GM12878 (cell line): ENCODE measurements around the gene MICB.

Experiments used
- CTCF ChIP-seq, 3 experiments: IDR thresholded peaks in 2 of 3; conservative IDR thresholded peaks in 1 of 3; 2 replicates each; pipeline ENCODE4 v1.5.1; 2011; ENCODE audit warnings: low read depth in 3 of 3, low read length in 3 of 3, mild to moderate bottlenecking in 3 of 3, control low read depth in 2 of 3, moderate library complexity in 2 of 3, inconsistent platforms in 1 of 3, mixed read lengths in 1 of 3; ENCODE audit not compliant: control insufficient read depth in 2 of 3, insufficient read depth in 1 of 3; ENCODE audit errors: extremely low read depth in 1 of 3
- EZH2 ChIP-seq: IDR thresholded peaks from 2 replicates; pipeline ENCODE4 v1.6.1; 2012; ENCODE audit warnings: low read depth, mild to moderate bottlenecking, control low read depth, inconsistent platforms, low read length, borderline replicate concordance; ENCODE audit not compliant: control insufficient read depth
- IKZF2 ChIP-seq, 2 experiments: fragments of 450-650 bp; IDR thresholded peaks; 2 replicates each; pipeline ENCODE4 v1.6.1; 2017; ENCODE audit warnings: mild to moderate bottlenecking in 2 of 2, moderate library complexity in 2 of 2
- YY1 ChIP-seq: IDR thresholded peaks from 2 replicates; pipeline ENCODE4 v1.6.1; 2011; ENCODE audit warnings: low read depth, mild to moderate bottlenecking, low read length
- ZBTB33 ChIP-seq: fragments of 450-650 bp; IDR thresholded peaks from 2 replicates; pipeline ENCODE4 v1.6.1; 2017; ENCODE audit warnings: mild to moderate bottlenecking
- ZNF384 ChIP-seq: IDR thresholded peaks from 2 replicates; pipeline ENCODE4 v1.6.1; 2012; ENCODE audit warnings: low read depth, mild to moderate bottlenecking, low read length, improper control_type of control experiment, borderline replicate concordance
- TF ChIP-seq, protein P1 (sequence below): fragments of 450-650 bp; IDR thresholded peaks from 2 replicates; pipeline ENCODE4 v1.6.1; 2017; ENCODE audit warnings: borderline replicate concordance

GRCh38 chr6:31534011-31534410, 36.1 kb downstream of the MICB start:
- TF ChIP-seq IKZF2 (IDR thresholded peaks at IDR 0.05) (no peak), YY1 (no peak), ZBTB33 (no peak), CTCF (IDR thresholded peaks at IDR 0.05 in 2 of 3, conservative IDR thresholded peaks at IDR 0.05 in 1 of 3; ENCODE audit: control insufficient read depth in 2 of 3, extremely low read depth in 1 of 3, insufficient read depth in 1 of 3, low read depth in 3 of 3, low read length in 3 of 3) (no peak), EZH2 (no peak), ZNF384 (no peak)
- TF ChIP-seq, protein P1, sequence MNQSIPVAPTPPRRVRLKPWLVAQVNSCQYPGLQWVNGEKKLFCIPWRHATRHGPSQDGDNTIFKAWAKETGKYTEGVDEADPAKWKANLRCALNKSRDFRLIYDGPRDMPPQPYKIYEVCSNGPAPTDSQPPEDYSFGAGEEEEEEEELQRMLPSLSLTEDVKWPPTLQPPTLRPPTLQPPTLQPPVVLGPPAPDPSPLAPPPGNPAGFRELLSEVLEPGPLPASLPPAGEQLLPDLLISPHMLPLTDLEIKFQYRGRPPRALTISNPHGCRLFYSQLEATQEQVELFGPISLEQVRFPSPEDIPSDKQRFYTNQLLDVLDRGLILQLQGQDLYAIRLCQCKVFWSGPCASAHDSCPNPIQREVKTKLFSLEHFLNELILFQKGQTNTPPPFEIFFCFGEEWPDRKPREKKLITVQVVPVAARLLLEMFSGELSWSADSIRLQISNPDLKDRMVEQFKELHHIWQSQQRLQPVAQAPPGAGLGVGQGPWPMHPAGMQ: no peak
